SK-MEL-5 (cell line): ENCODE measurements around the gene CDKL5. TPM values are rescaled to one million over a fixed set of nuclear protein-coding genes. Genes with fewer than 3 reads are reported as not detected.

Experiments used
- DNase-seq: peaks from one replicate; pipeline ENCODE4 v3.0.0-alpha.2; 2016; ENCODE audit warnings: low read depth, low spot score
- in situ Hi-C: cut with HindIII; loops from 2 replicates; pipeline ENCODE4 v1.10.0; 2016; ENCODE audit warnings: low sequenced_read_pairs, high pct_unique_total_duplicates, low pct_unique_long_range_greater_than_20kb
- small RNA-seq, 2 experiments: library from RNA; depleted of rRNA; stranded (forward); fragments of <200 nt; gene quantifications; one replicate each; pipeline ENCODE3, GENCODE V24; 2014
- total RNA-seq: library from RNA; depleted of rRNA; stranded (reverse); fragments of >200 nt; shearing (Covaris generic); gene quantifications from 2 replicates; pipeline ENCODE4 v1.2.3, GENCODE V29; 2014; rRNA removed

The CDKL5 gene
- total RNA-seq, 1 experiment from 2014 or later: 2.9 TPM

- in situ Hi-C loops: no loop called here
- DNase-seq: no peak
Observed at GRCh38 chrX:18701621-18702361, 276.4 kb downstream of the CDKL5 start.

DNA sequence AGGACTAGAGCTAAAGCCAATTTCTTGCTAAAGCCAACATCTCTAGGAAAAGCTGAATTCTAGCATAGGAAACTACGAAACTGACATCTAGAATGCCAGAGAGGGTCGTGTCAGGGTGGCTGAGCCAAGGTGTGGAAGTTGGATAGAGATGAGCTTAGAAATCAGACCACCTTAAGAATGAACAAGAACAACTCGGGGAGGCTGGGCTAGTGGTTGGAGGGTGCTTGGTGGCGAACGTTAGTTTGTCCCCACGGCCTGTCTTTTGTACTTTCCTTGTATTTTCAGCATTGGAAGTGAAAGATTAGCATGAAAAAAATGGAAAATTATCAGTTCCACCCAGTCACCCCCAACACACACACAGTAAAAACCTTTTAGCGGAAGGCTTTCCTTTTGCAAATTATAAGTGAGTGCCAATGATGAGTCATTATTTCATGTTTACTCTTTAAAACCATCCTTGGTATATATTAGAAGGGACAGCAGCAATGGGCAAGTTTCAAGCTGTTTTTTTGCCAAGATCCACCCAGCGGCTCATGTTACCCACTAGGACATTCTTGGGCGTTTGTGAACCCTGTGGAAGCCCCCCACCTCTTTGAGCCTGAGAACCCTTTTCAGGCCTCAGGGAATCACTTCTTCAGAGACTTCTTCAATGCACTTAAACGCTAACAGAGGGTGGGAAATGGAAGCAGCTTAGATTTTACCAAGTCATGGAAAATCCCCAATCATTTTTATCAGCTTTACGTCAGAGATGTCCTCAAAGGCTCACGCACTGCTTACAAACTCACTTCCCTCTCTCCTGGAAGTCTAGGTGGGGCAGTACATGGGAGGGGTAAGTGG, 277.2 kb downstream of the CDKL5 start:
- in situ Hi-C loops: no loop called here
- no peak for DNase-seq

Small RNA genes within 50 kb of the gene (small RNA-seq; reads per million reads assigned to genes)
- gene RF00019: 0 reads per million in 2 experiments

Other genes starting within 250 kb of the CDKL5 start
- not detected in 2 replicates for gene BEND2, start 204.7 kb upstream of the CDKL5 start, total RNA-seq
- 3.4 and 5.8 TPM in 2 replicates for gene SCML2, start 70.9 kb upstream of the CDKL5 start, total RNA-seq
- 0.08 TPM in 1 of 2 replicates, not detected in the other for gene RS1, start 246.5 kb downstream of the CDKL5 start, total RNA-seq